Neuronal stem cell (in vitro differentiated cells): ENCODE data around the gene PAX7. TPM values are rescaled to one million over a fixed set of nuclear protein-coding genes. Genes with fewer than 3 reads are reported as not detected.

Source experiments
- DNase-seq: peaks from one replicate; pipeline ENCODE4 v3.0.0-alpha.2; 2013; ENCODE audit warnings: low spot score
- H2AFZ ChIP-seq: one replicate; pipeline ENCODE4 v1.6.1; 2013; ENCODE audit warnings: mild to moderate bottlenecking, low read length, inconsistent platforms
- H2AK5ac ChIP-seq: 2 replicates; pipeline ENCODE4 v1.6.1; 2013; ENCODE audit warnings: low read depth, mild to moderate bottlenecking, inconsistent platforms, low read length, moderate library complexity, mixed read lengths
- H2BK120ac ChIP-seq: 2 replicates; pipeline ENCODE4 v1.6.1; 2013; ENCODE audit warnings: low read depth, mild to moderate bottlenecking, inconsistent platforms, low read length, moderate library complexity, mixed read lengths
- H2BK12ac ChIP-seq: one replicate; pipeline ENCODE4 v1.6.1; 2013; ENCODE audit warnings: low read length, inconsistent platforms
- H2BK15ac ChIP-seq: 2 replicates; pipeline ENCODE4 v1.6.1; 2013; ENCODE audit warnings: mild to moderate bottlenecking, low read length, inconsistent platforms, mixed read lengths
- H2BK5ac ChIP-seq: one replicate; pipeline ENCODE4 v1.6.1; 2013; ENCODE audit warnings: inconsistent platforms, mild to moderate bottlenecking, low read length, moderate library complexity
- H3K14ac ChIP-seq: one replicate; pipeline ENCODE4 v1.6.1; 2013; ENCODE audit warnings: low read length, inconsistent platforms
- H3K18ac ChIP-seq: 2 replicates; pipeline ENCODE4 v1.6.1; 2013; ENCODE audit warnings: low read length, inconsistent platforms
- H3K23ac ChIP-seq: 2 replicates; pipeline ENCODE4 v1.6.1; 2013; ENCODE audit warnings: low read depth, mild to moderate bottlenecking, mixed read lengths, low read length, inconsistent platforms; ENCODE audit not compliant: poor library complexity
- H3K27ac ChIP-seq: replicated peaks from 3 replicates; pipeline ENCODE4 v1.5.1; 2013; ENCODE audit warnings: low read length, inconsistent platforms
- H3K27me3 ChIP-seq, 3 experiments: 2 replicates each; pipeline ENCODE4 v1.6.1; 2013; ENCODE audit warnings: low read length in 3 of 3, mild to moderate bottlenecking in 2 of 3, inconsistent platforms in 1 of 3, low read depth in 1 of 3, mixed read lengths in 1 of 3, moderate library complexity in 1 of 3; ENCODE audit not compliant: control insufficient read depth in 3 of 3, insufficient read depth in 3 of 3
- H3K36me3 ChIP-seq, 2 donors: replicated peaks in 1 of 2; 2 replicates each; pipeline ENCODE4 v1.6.1; 2013; ENCODE audit warnings: low read length in 2 of 2; ENCODE audit not compliant: control insufficient read depth in 2 of 2, insufficient read depth in 2 of 2
- H3K4ac ChIP-seq: 2 replicates; pipeline ENCODE4 v1.6.1; 2013; ENCODE audit warnings: inconsistent platforms, mild to moderate bottlenecking, low read length, moderate library complexity
- H3K4me1 ChIP-seq, 2 donors: 1 replicate in 1 of 2; 2 replicates in 1 of 2; pipeline ENCODE4 v1.6.1; 2013; ENCODE audit warnings: low read length in 2 of 2, low read depth in 1 of 2; ENCODE audit not compliant: control insufficient read depth in 2 of 2, insufficient read depth in 1 of 2
- H3K4me2 ChIP-seq: one replicate; pipeline ENCODE4 v1.6.1; 2013; ENCODE audit warnings: mild to moderate bottlenecking, low read length, inconsistent platforms; ENCODE audit not compliant: insufficient read depth, poor library complexity, severe bottlenecking
- H3K4me3 ChIP-seq, 2 donors: 2 replicates each; pipeline ENCODE4 v1.5.1; 2013; ENCODE audit warnings: low read length in 2 of 2, mild to moderate bottlenecking in 2 of 2, inconsistent platforms in 1 of 2, moderate library complexity in 1 of 2
- H3K79me1 ChIP-seq: one replicate; pipeline ENCODE4 v1.6.1; 2013; ENCODE audit warnings: low read depth, mild to moderate bottlenecking, inconsistent platforms, low read length, moderate library complexity
- H3K9ac ChIP-seq: one replicate; pipeline ENCODE4 v1.6.1; 2013; ENCODE audit warnings: mild to moderate bottlenecking, low read depth, low read length, inconsistent platforms; ENCODE audit not compliant: poor library complexity
- H3K9me3 ChIP-seq, 2 donors: replicated peaks in 1 of 2; 2 replicates each; pipeline versions ENCODE3 to v1.6.1; 2013; ENCODE audit warnings: low read length in 2 of 2, mild to moderate bottlenecking in 2 of 2, inconsistent platforms in 1 of 2, low read depth in 1 of 2, mixed read lengths in 1 of 2, moderate library complexity in 1 of 2; ENCODE audit not compliant: control insufficient read depth in 2 of 2, insufficient read depth in 1 of 2
- H4K8ac ChIP-seq: one replicate; pipeline ENCODE4 v1.6.1; 2013; ENCODE audit warnings: low read depth, mild to moderate bottlenecking, inconsistent platforms, low read length, moderate library complexity
- H4K91ac ChIP-seq: one replicate; pipeline ENCODE4 v1.6.1; 2013; ENCODE audit warnings: low read length, low read depth, mild to moderate bottlenecking, inconsistent platforms; ENCODE audit not compliant: poor library complexity
- WGBS, 2 donors: extraction: QIAGEN DNeasy Blood & Tissue Kit; methylation state at CpG; one replicate each; pipeline ENCODE4 v1.1.7; 2013; ENCODE audit warnings: missing lambda C conversion rate in 2 of 2, mixed read lengths in 1 of 2; ENCODE audit not compliant: insufficient read length in 2 of 2, insufficient replicate concordance in 1 of 2; ENCODE audit errors: extremely low coverage in 2 of 2; 5-methylcytosine and 5-hydroxymethylcytosine counted together
- polyA plus RNA-seq, 2 experiments: library from polyadenylated mRNA; stranded (reverse); fragments of 200-250 nt; gene quantifications; one replicate each; pipeline ENCODE4 v1.2.3, GENCODE V29; 2013

Gene PAX7
- 0.03 TPM for polyA plus RNA-seq (2013, experiment 1 of 2)
- 0.06 TPM for polyA plus RNA-seq (2013, experiment 2 of 2)

DNA sequence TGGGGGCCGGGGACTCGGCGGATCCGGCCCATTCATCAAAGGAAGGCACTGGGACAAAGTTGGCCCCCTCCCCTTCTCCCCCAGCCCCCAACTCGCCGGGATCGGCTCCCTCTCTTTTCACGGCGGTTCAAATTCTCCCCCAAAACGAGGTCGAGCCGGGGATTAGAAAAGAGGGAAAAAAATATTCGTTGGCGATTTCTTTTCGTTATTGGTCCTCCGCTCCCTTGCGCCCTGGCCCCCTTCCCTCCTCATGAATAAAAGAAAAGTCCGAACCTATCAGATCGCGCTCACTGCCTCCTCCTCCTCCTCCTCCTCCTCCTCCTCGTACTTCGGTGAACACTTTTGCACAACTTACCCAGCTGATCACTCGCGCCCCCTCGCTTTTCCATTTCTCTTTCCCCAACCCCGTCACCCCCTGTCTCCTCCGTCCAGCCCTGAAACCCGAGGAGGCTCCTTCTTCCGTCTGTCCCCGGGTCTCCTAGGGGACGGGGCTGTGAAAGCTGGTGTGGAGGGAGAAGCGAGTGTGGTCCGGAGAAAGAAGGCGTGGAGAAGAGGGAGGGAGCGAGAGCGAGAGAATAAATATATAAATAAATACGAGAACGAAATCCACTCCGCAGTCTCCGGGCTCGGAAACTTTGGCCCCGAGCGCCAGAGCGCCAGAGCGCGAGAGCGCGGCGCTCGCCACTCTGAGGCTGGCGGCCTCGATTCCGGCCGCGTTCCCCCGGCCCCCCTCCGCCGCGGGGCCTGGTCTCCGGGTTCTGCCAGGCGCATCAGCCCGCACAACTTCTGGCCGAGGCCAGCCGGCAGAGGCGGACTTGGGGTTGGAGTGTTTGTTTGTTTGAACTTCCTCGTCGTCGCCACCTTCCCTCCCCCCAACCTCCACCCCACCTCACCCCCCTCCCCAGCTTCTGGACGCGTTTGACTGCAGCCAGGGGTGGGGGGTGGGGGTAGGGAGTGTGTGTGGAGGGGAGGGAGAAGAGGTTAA is at the start of gene PAX7:
Gene PAX7, plus strand, starts transcription at position 336 of the 985 bp plus-strand sequence. CDS start 758 bp downstream, outside the sequence.
- H3K9ac ChIP-seq: no peak within 1 kb of the TSS
- peak within 1 kb of the TSS; percentile 73 for H2AFZ ChIP-seq
- no peak within 1 kb of the TSS for H3K4ac ChIP-seq
- H3K36me3 ChIP-seq: no peaks in the 10 kb centered on the region
- peaks cover 49 to 95% (median 81%) of the 10 kb centered on the region in 3 experiments for H3K27me3 ChIP-seq
- no peaks in the 10 kb centered on the region for H3K9me3 ChIP-seq
- H2BK120ac ChIP-seq: no peak within 1 kb of the TSS
- no peak within 1 kb of the TSS for H3K14ac ChIP-seq
- WGBS, 2 donors: no CpG with 5 or more reads among the region's 70 CpGs
- peak within 1 kb of the TSS; percentile 10 for H2AK5ac ChIP-seq
- H3K79me1 ChIP-seq: no peaks in the 10 kb centered on the region
- no peak within 1 kb of the TSS for H2BK5ac ChIP-seq
- H3K4me2 ChIP-seq: peak within 1 kb of the TSS; percentile 41
- no peak within 1 kb of the TSS for H3K27ac ChIP-seq
- H3K4me1 ChIP-seq: peaks cover 0 to 18% of the 10 kb centered on the region in 2 donors
- no peak for DNase-seq
- no peak within 1 kb of the TSS for H4K91ac ChIP-seq
- H3K4me3 ChIP-seq: no peak within 1 kb of the TSS
- peak within 1 kb of the TSS; percentile 13 for H3K23ac ChIP-seq
- H2BK12ac ChIP-seq: peak within 1 kb of the TSS; percentile 36
- H2BK15ac ChIP-seq: peak within 1 kb of the TSS; percentile 14
- H3K18ac ChIP-seq: peak within 1 kb of the TSS; percentile 81
- H4K8ac ChIP-seq: no peak within 1 kb of the TSS

DNA sequence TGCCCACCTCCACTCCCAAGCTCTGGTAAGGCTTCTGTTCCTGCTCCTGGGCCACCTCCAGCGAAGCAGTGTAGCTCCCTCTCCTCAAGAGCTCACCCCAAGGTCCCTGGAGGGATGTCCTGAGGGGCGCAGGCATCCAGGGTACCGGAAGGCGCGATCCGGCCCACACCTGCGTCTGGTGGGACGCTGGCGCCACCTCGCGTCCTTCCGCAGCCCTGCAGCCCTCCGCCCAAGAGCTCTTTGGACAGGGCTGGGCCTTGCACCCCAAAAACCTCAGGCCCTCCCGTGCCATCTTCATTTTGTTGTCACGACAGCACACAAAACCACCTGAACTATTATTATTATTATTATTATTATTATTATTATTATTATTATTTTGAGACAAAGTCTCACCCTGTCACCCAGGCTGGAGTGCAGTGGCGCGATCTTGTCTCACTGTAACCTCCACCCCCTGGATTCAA is 49.2 kb upstream of the PAX7 start:
- no peaks in the 10 kb centered on the region for H3K4me1 ChIP-seq
- no peak overlapping the region for H3K4me2 ChIP-seq
- no CpG with 5 or more reads among the region's 17 CpGs for WGBS, 2 donors
- no peak overlapping the region for H3K4ac ChIP-seq
- H2BK120ac ChIP-seq: no peak overlapping the region
- H3K27me3 ChIP-seq: no peaks in the 10 kb centered on the region
- H2AFZ ChIP-seq: no peak overlapping the region
- H3K18ac ChIP-seq: peak overlapping the region; percentile 12
- no peak overlapping the region for H2BK5ac ChIP-seq
- no peak overlapping the region for H3K27ac ChIP-seq
- peak overlapping the region; percentile 1 for H2BK12ac ChIP-seq
- H3K36me3 ChIP-seq: no peaks in the 10 kb centered on the region
- no peak overlapping the region for H2AK5ac ChIP-seq
- no peak overlapping the region for H3K4me3 ChIP-seq
- no peak overlapping the region for H3K9ac ChIP-seq
- no peak overlapping the region for H4K91ac ChIP-seq
- H3K79me1 ChIP-seq: peaks cover 2% of the 10 kb centered on the region
- no peak overlapping the region for H2BK15ac ChIP-seq
- H4K8ac ChIP-seq: no peak overlapping the region
- no peak overlapping the region for H3K14ac ChIP-seq
- DNase-seq: no peak
- H3K23ac ChIP-seq: no peak overlapping the region
- no peaks in the 10 kb centered on the region for H3K9me3 ChIP-seq

DNA sequence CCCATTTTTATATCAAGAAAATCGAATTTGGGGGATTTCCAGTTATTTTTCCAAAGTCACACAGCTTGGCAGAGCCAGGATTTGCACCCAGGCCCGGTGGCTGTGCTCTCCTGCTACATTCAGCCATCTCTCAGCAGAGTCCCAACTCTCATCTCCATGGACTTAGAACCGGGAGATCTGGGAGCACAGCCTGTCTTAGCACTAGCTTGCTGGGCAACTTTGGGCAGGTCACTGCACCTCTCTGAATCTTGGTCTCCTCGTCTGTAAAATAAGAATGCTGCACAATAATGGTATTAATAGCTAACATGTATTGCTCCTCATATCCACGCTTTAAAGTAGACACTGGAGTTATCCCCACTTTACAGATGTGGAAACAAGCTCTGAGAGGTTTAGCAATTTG is 47.8 kb upstream of the PAX7 start:
- Histone ChIP-seq H3K4ac (no peak overlapping the region), H3K4me3 (no peak overlapping the region), H3K23ac (no peak overlapping the region), H3K9ac (no peak overlapping the region), H3K27ac (no peak overlapping the region), H3K14ac (no peak overlapping the region), H4K8ac (no peak overlapping the region), H3K18ac (no peak overlapping the region), H2BK12ac (no peak overlapping the region), H3K4me1 (no peaks in the 10 kb centered on the region), H4K91ac (no peak overlapping the region), H3K9me3 (no peaks in the 10 kb centered on the region), H3K27me3 (no peaks in the 10 kb centered on the region), H2BK120ac (no peak overlapping the region), H2AFZ (no peak overlapping the region), H3K36me3 (no peaks in the 10 kb centered on the region), H2BK15ac (no peak overlapping the region), H2AK5ac (no peak overlapping the region), H2BK5ac (no peak overlapping the region), H3K79me1 (no peaks in the 10 kb centered on the region), H3K4me2 (no peak overlapping the region)
- no CpG with 5 or more reads among the region's 5 CpGs for WGBS, 2 donors
- DNase-seq: no peak

DNA sequence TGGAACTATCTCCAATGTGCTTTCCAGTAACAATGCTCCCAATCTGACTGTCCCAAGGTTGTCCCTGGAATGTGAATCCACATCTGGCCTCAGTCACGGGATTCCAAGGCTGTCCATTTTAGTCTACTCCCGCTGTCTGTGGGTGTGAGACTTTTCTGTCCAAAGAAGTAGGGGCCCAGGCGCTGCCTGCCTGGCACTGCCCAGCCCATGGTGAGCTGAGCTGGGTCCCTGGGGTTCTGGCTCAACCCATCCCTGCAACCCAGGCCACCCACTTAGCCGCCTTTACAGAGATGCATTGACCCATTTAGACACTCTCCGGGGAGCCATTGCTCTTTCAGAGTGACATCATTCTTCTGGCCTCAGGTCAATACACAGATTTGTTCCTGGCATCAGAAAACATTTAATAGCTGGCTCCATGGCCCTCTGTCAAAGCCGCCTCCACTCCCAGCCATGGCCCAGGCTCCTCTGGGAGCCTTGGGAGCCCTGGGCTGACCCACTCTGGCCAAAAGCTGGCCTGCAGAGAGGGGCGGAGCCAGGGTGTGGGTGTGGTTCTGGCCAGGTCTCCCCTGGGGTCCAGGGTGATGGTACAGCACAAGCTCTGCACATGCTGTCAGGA is 47.2 kb upstream of the PAX7 start:
- no peak overlapping the region for H2BK12ac ChIP-seq
- H3K18ac ChIP-seq: no peak overlapping the region
- no peak overlapping the region for H4K8ac ChIP-seq
- no peak overlapping the region for H2AFZ ChIP-seq
- DNase-seq: no peak
- H3K27ac ChIP-seq: no peak overlapping the region
- H2BK120ac ChIP-seq: no peak overlapping the region
- no peak overlapping the region for H3K4me2 ChIP-seq
- no peaks in the 10 kb centered on the region for H3K79me1 ChIP-seq
- H3K27me3 ChIP-seq: no peaks in the 10 kb centered on the region
- no peaks in the 10 kb centered on the region for H3K36me3 ChIP-seq
- no peak overlapping the region for H3K14ac ChIP-seq
- no peak overlapping the region for H3K9ac ChIP-seq
- H3K4ac ChIP-seq: no peak overlapping the region
- no peak overlapping the region for H3K23ac ChIP-seq
- H3K4me1 ChIP-seq: no peaks in the 10 kb centered on the region
- H3K9me3 ChIP-seq: no peaks in the 10 kb centered on the region
- H4K91ac ChIP-seq: no peak overlapping the region
- H3K4me3 ChIP-seq: no peak overlapping the region
- H2BK5ac ChIP-seq: no peak overlapping the region
- peak overlapping the region; percentile 44 for H2AK5ac ChIP-seq
- no CpG with 5 or more reads among the region's 7 CpGs for WGBS, 2 donors
- no peak overlapping the region for H2BK15ac ChIP-seq
